ENCODE data around the gene HYLS1.

HYLS1 gene

GRCh38 chr11:125938418-125938817 is 51.0 kb downstream of the HYLS1 start:
- no peak overlapping the region for H3K4me3 ChIP-seq
- peak in 1 of 2 donors; percentile 50 for DNase-seq
- TF ChIP-seq CTCF (IDR thresholded peaks at IDR 0.05) = no peak
- no peaks in the 10 kb centered on the region for H3K36me3 ChIP-seq
- intact Hi-C loops (cut with DNase I; ENCODE audit: low total_unique reads) = no loop called here
- H3K9me3 ChIP-seq = no peaks in the 10 kb centered on the region
- no peak overlapping the region for H3K27ac ChIP-seq
- H3K4me1 ChIP-seq = no peaks in the 10 kb centered on the region
- peaks cover 0 to 4% of the 10 kb centered on the region in 2 donors for H3K27me3 ChIP-seq

- no peak overlapping the region for H3K27ac ChIP-seq
- DNase-seq = peak in 1 of 2 donors; percentile 42
Observed at GRCh38 chr11:125939081-125939521, 51.6 kb downstream of the HYLS1 start.

GRCh38 chr11:125940145-125940544 is 52.7 kb downstream of the HYLS1 start:
- Histone ChIP-seq H3K36me3 (no peaks in the 10 kb centered on the region), H3K4me1 (no peaks in the 10 kb centered on the region), H3K9me3 (no peaks in the 10 kb centered on the region), H3K27me3 (peaks cover 0 to 8% of the 10 kb centered on the region in 2 donors), H3K4me3 (no peak overlapping the region), H3K27ac (no peak overlapping the region)
- intact Hi-C loops (cut with DNase I; ENCODE audit: low total_unique reads) = no loop called here
- peak in 1 of 2 donors; percentile 25 for DNase-seq
- TF ChIP-seq CTCF (IDR thresholded peaks at IDR 0.05) = no peak

More at GRCh38 chr11:125939081-125939521, 51.6 kb downstream of the HYLS1 start:
- intact Hi-C loops (cut with DNase I; ENCODE audit: low total_unique reads) = no loop called here
- no peak for TF ChIP-seq CTCF (IDR thresholded peaks at IDR 0.05)
- no peaks in the 10 kb centered on the region for H3K9me3 ChIP-seq
- H3K4me1 ChIP-seq = no peaks in the 10 kb centered on the region
- H3K27me3 ChIP-seq = peaks cover 0 to 4% of the 10 kb centered on the region in 2 donors
- H3K4me3 ChIP-seq = no peak overlapping the region
- H3K36me3 ChIP-seq = no peaks in the 10 kb centered on the region

GRCh38 chr11:125941267-125941618 is 53.8 kb downstream of the HYLS1 start:
- DNase-seq = peak in 1 of 2 donors; percentile 43
- TF ChIP-seq CTCF (IDR thresholded peaks at IDR 0.05) = no peak
- H3K9me3 ChIP-seq = no peaks in the 10 kb centered on the region
- peaks cover 0 to 8% of the 10 kb centered on the region in 2 donors for H3K27me3 ChIP-seq
- intact Hi-C loops (cut with DNase I; ENCODE audit: low total_unique reads) = no loop called here
- H3K27ac ChIP-seq = no peak overlapping the region
- no peak overlapping the region for H3K4me3 ChIP-seq
- no peaks in the 10 kb centered on the region for H3K4me1 ChIP-seq
- H3K36me3 ChIP-seq = no peaks in the 10 kb centered on the region

GRCh38 chr11:125941619-125942611 is 54.4 kb downstream of the HYLS1 start:
- intact Hi-C loops (cut with DNase I; ENCODE audit: low total_unique reads) = no loop called here
- H3K27ac ChIP-seq = no peak overlapping the region

More at GRCh38 chr11:125941619-125942611, 54.4 kb downstream of the HYLS1 start:
- peaks cover 0 to 8% of the 10 kb centered on the region in 2 donors for H3K27me3 ChIP-seq
- H3K9me3 ChIP-seq = no peaks in the 10 kb centered on the region
- no peak overlapping the region for H3K4me3 ChIP-seq
- H3K36me3 ChIP-seq = no peaks in the 10 kb centered on the region
- DNase-seq = peak in 1 of 2 donors; percentile 66
- no peaks in the 10 kb centered on the region for H3K4me1 ChIP-seq
- TF ChIP-seq CTCF (IDR thresholded peaks at IDR 0.05) = peak; percentile 30 to 50
